IPS DF 19.7 (cell line): ENCODE measurements around the gene DCLK2.

Experiments used
- DNase-seq: peaks from one replicate; pipeline ENCODE4 v3.0.0-alpha.2; 2013; ENCODE audit warnings: low read depth, low spot score

The DCLK2 gene

GRCh38 chr4:150117094-150117493 is 38.8 kb downstream of the DCLK2 start:
- no peak for DNase-seq

GRCh38 chr4:150117629-150118028 is 39.4 kb downstream of the DCLK2 start:
- DNase-seq, result no peak

- no peak for DNase-seq
Observed at GRCh38 chr4:150119492-150119891, 41.2 kb downstream of the DCLK2 start.

- DNase-seq, result no peak
Observed at GRCh38 chr4:150123087-150123486, 44.8 kb downstream of the DCLK2 start.

- DNase-seq, result no peak
Observed at GRCh38 chr4:150123796-150124677, 45.8 kb downstream of the DCLK2 start.

- no peak for DNase-seq
Observed at GRCh38 chr4:150126201-150126863, 48.1 kb downstream of the DCLK2 start.

- no peak for DNase-seq
Observed at GRCh38 chr4:150126864-150127203, 48.6 kb downstream of the DCLK2 start.

GRCh38 chr4:150127757-150128156 is 49.5 kb downstream of the DCLK2 start:
- no peak for DNase-seq

GRCh38 chr4:150130933-150131332 is 52.7 kb downstream of the DCLK2 start:
- no peak for DNase-seq

GRCh38 chr4:150131581-150132228 is 53.5 kb downstream of the DCLK2 start:
- no peak for DNase-seq

GRCh38 chr4:150133605-150134004 is 55.4 kb downstream of the DCLK2 start:
- DNase-seq, result no peak

GRCh38 chr4:150135134-150135772 is 57.0 kb downstream of the DCLK2 start:
- no peak for DNase-seq

GRCh38 chr4:150136036-150136435 is 57.8 kb downstream of the DCLK2 start:
- DNase-seq, result no peak

GRCh38 chr4:150136481-150136880 is 58.2 kb downstream of the DCLK2 start:
- no peak for DNase-seq

- DNase-seq, result no peak
Observed at GRCh38 chr4:150139297-150139865, 61.1 kb downstream of the DCLK2 start.

- DNase-seq, result no peak
Observed at GRCh38 chr4:150140774-150141400, 62.6 kb downstream of the DCLK2 start.

GRCh38 chr4:150141756-150142155 is 63.5 kb downstream of the DCLK2 start:
- no peak for DNase-seq

- DNase-seq, result no peak
Observed at GRCh38 chr4:150142831-150143230, 64.6 kb downstream of the DCLK2 start.

GRCh38 chr4:150145090-150145945 is 67.1 kb downstream of the DCLK2 start:
- DNase-seq, result no peak

GRCh38 chr4:150145946-150146340 is 67.7 kb downstream of the DCLK2 start:
- DNase-seq, result no peak
